PC-9 (cell line): ENCODE measurements around the gene DMAP1.

Source experiments
- CTCF ChIP-seq: fragments of 200-600 bp; sonication (generic); conservative IDR thresholded peaks from 2 replicates; pipeline ENCODE4 v1.6.1; 2017; ENCODE audit warnings: mixed run types, antibody characterized with exemption, mild to moderate bottlenecking, moderate library complexity
- EZH2 ChIP-seq: fragments of 200-600 bp; sonication (generic); IDR thresholded peaks from 2 replicates; pipeline ENCODE4 v1.8.0; 2017; ENCODE audit warnings: antibody characterized with exemption, low read depth

- TF ChIP-seq CTCF (no peak), EZH2 (no peak)
Measured at GRCh38 chr1:44242746-44243145, 29.5 kb downstream of the DMAP1 start.
